ENCODE results near the gene BACH2. TPM values are rescaled to one million over a fixed set of nuclear protein-coding genes. Genes with fewer than 3 reads are reported as not detected.

BACH2 gene
- total RNA-seq, 1 donor: under 0.01 TPM

DNA sequence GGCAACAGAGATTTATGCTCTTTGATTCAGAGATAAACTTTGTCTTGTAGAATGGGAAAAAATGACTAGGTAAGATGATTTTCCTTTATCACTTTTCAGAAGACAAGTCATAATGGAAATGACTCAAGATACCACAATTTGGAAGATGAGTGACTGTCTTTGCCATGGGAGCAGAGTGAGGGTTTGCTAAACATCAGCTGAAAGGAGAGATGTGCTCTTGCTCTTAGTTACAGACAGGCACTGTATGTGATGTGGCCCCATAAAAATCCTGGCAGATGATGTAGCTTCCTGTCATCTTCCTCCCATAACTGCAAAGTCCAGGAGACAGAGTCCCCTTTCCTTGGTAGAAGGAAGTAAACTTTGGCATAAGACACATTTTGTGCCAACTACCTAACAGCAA is 47.6 kb downstream of the BACH2 start:
- DNase-seq (ENCODE audit: low read depth): no peak
- no peak overlapping the region for H3K4me3 ChIP-seq (ENCODE audit: low read depth, low read length)
- TF ChIP-seq, protein P1, sequence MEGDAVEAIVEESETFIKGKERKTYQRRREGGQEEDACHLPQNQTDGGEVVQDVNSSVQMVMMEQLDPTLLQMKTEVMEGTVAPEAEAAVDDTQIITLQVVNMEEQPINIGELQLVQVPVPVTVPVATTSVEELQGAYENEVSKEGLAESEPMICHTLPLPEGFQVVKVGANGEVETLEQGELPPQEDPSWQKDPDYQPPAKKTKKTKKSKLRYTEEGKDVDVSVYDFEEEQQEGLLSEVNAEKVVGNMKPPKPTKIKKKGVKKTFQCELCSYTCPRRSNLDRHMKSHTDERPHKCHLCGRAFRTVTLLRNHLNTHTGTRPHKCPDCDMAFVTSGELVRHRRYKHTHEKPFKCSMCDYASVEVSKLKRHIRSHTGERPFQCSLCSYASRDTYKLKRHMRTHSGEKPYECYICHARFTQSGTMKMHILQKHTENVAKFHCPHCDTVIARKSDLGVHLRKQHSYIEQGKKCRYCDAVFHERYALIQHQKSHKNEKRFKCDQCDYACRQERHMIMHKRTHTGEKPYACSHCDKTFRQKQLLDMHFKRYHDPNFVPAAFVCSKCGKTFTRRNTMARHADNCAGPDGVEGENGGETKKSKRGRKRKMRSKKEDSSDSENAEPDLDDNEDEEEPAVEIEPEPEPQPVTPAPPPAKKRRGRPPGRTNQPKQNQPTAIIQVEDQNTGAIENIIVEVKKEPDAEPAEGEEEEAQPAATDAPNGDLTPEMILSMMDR (IDR thresholded peaks at IDR 0.05; ENCODE audit: insufficient read depth, low read depth, low read length): no peak

- TF ChIP-seq, protein P1 (IDR thresholded peaks at IDR 0.05; ENCODE audit: insufficient read depth, low read depth, low read length): no peak
- DNase-seq (ENCODE audit: low read depth): no peak
- no peak overlapping the region for H3K4me3 ChIP-seq (ENCODE audit: low read depth, low read length)
These were observed 49.4 kb downstream of the BACH2 start for GRCh38 chr6:90247262-90247661.

GRCh38 chr6:90241229-90241880 is 55.3 kb downstream of the BACH2 start:
- H3K4me3 ChIP-seq (ENCODE audit: low read depth, low read length): no peak overlapping the region
- TF ChIP-seq, protein P1 (IDR thresholded peaks at IDR 0.05; ENCODE audit: insufficient read depth, low read depth, low read length): no peak
- DNase-seq (ENCODE audit: low read depth): no peak

- no peak overlapping the region for H3K4me3 ChIP-seq (ENCODE audit: low read depth, low read length)
- TF ChIP-seq, protein P1 (IDR thresholded peaks at IDR 0.05; ENCODE audit: insufficient read depth, low read depth, low read length): no peak
- DNase-seq (ENCODE audit: low read depth): no peak
These were observed 58.0 kb downstream of the BACH2 start for GRCh38 chr6:90238496-90239266.

DNA sequence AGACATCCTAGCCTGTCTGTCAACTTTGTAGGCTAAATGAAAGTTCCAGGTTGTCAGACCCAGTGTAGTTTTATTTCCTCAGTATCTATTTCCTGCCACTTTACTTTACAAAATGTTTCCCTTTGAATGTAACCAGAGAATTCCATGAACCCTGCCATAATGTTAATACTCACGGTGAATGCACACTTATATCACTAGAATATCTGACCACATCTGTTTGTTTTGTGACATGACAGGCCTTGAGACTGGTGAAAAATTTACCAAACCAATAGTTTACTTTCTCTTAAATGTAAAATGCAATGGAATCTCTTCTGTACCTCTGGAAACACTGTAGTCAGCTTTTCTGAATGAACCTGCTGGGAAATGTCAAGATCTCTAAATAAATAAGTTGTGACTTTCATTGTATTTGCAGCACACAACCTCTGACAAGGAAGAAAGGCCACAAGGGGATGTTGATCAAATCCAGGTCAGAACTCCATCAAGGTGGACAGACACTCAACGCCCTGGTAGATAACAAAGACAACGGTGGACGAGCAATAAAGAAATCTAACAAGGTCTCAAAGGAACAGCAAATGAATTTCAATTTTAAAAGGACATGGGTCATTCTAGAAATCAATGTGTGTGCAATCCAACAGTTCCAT is 59.2 kb downstream of the BACH2 start:
- TF ChIP-seq, protein P1 (IDR thresholded peaks at IDR 0.05; ENCODE audit: insufficient read depth, low read depth, low read length): no peak
- DNase-seq (ENCODE audit: low read depth): no peak
- H3K4me3 ChIP-seq (ENCODE audit: low read depth, low read length): no peak overlapping the region

GRCh38 chr6:90233994-90234393 is 62.6 kb downstream of the BACH2 start:
- TF ChIP-seq, protein P1 (IDR thresholded peaks at IDR 0.05; ENCODE audit: insufficient read depth, low read depth, low read length): no peak
- H3K4me3 ChIP-seq (ENCODE audit: low read depth, low read length): no peak overlapping the region
- no peak for DNase-seq (ENCODE audit: low read depth)

All from fibroblast of villous mesenchyme (primary cell).